Thymus (tissue), 11 donors: ENCODE measurements around the gene KLHL17. TPM values are rescaled to one million over a fixed set of nuclear protein-coding genes. Genes with fewer than 3 reads are reported as not detected.

ENCODE experiments used
- DNase-seq, 9 donors: peaks; one replicate each; pipeline ENCODE4 v3.0.0-alpha.2; 2013; ENCODE audit warnings: low spot score in 9 of 9, low read depth in 6 of 9, missing footprints in 1 of 9
- H3K27ac ChIP-seq, 2 donors: one replicate each; pipeline ENCODE4 v1.5.1; 2013; ENCODE audit warnings: control low read depth in 1 of 2, low read depth in 1 of 2, low read length in 1 of 2, mild to moderate bottlenecking in 1 of 2, moderate library complexity in 1 of 2
- H3K27me3 ChIP-seq, 2 donors: one replicate each; pipeline ENCODE4 v1.5.1; 2013; ENCODE audit warnings: low read length in 1 of 2; ENCODE audit not compliant: control insufficient read depth in 2 of 2, insufficient read depth in 1 of 2
- H3K36me3 ChIP-seq, 2 donors: one replicate each; pipeline ENCODE4 v1.5.1; 2013; ENCODE audit warnings: low read length in 1 of 2, mild to moderate bottlenecking in 1 of 2, moderate library complexity in 1 of 2; ENCODE audit not compliant: control insufficient read depth in 2 of 2, insufficient read depth in 2 of 2
- H3K4me1 ChIP-seq, 2 donors: one replicate each; pipeline ENCODE4 v1.5.1; 2013; ENCODE audit warnings: low read length in 2 of 2; ENCODE audit not compliant: control insufficient read depth in 2 of 2, insufficient read depth in 2 of 2
- H3K4me3 ChIP-seq, 2 donors: one replicate each; pipeline ENCODE4 v1.5.1; 2013; ENCODE audit warnings: low read length in 2 of 2, control low read depth in 1 of 2, mild to moderate bottlenecking in 1 of 2
- H3K9me3 ChIP-seq, 2 donors: one replicate each; pipeline ENCODE4 v1.5.1; 2013; ENCODE audit warnings: low read length in 1 of 2, mild to moderate bottlenecking in 1 of 2; ENCODE audit not compliant: control insufficient read depth in 2 of 2, insufficient read depth in 1 of 2
- WGBS: extraction: QIAGEN DNeasy Blood & Tissue Kit; methylation state at CpG from one replicate; pipeline ENCODE4 v1.1.7; 2013; 5-methylcytosine and 5-hydroxymethylcytosine counted together
- polyA plus RNA-seq: library from polyadenylated mRNA; stranded (reverse); fragments of 200-250 nt; gene quantifications from one replicate; pipeline ENCODE4 v1.2.3, GENCODE V29; 2013
- total RNA-seq: library from RNA; stranded (reverse); fragments of 120-200 nt; gene quantifications from one replicate; pipeline ENCODE4 v1.2.4, GENCODE V29; 2013
- donor health status: healthy.

KLHL17 gene
- total and polyA plus RNA-seq, 2 donors, result 7.4 to 34.5 TPM

- no peaks in the 10 kb centered on the region for H3K36me3 ChIP-seq
- no peak for DNase-seq
- H3K9me3 ChIP-seq, result peaks cover 1 to 6% of the 10 kb centered on the region in 2 donors
- 21% methylated on average over 37 of the region's 37 CpGs for WGBS
- peaks cover 57 to 90% of the 10 kb centered on the region in 2 donors for H3K27me3 ChIP-seq
- no peak overlapping the region for H3K4me3 ChIP-seq
- no peaks in the 10 kb centered on the region for H3K4me1 ChIP-seq
- no peak overlapping the region for H3K27ac ChIP-seq
Observed at GRCh38 chr1:934991-935750, 25.2 kb upstream of the KLHL17 start.

GRCh38 chr1:935751-936231, 24.6 kb upstream of the KLHL17 start:
- Histone ChIP-seq H3K27me3 (peaks cover 63 to 90% of the 10 kb centered on the region in 2 donors), H3K4me1 (peaks cover 2 to 4% of the 10 kb centered on the region in 2 donors), H3K4me3 (no peak overlapping the region), H3K9me3 (peaks cover 1 to 6% of the 10 kb centered on the region in 2 donors), H3K36me3 (no peaks in the 10 kb centered on the region), H3K27ac (no peak overlapping the region)
- WGBS, result 34% methylated on average over 30 of the region's 30 CpGs
- no peak for DNase-seq

GRCh38 chr1:936348-937264, 23.8 kb upstream of the KLHL17 start:
- H3K27me3 ChIP-seq, result peaks cover 71 to 91% of the 10 kb centered on the region in 2 donors

GRCh38 chr1:937521-937920, 22.9 kb upstream of the KLHL17 start:
- DNase-seq, result no peak
- Histone ChIP-seq H3K36me3 (no peaks in the 10 kb centered on the region), H3K27me3 (peaks cover 73 to 88% of the 10 kb centered on the region in 2 donors), H3K4me1 (peaks cover 2 to 10% of the 10 kb centered on the region in 2 donors), H3K27ac (no peak overlapping the region), H3K4me3 (no peak overlapping the region), H3K9me3 (peaks cover 1 to 6% of the 10 kb centered on the region in 2 donors)
- WGBS, result 95% methylated on average over 16 of the region's 16 CpGs

More at GRCh38 chr1:936348-937264, 23.8 kb upstream of the KLHL17 start:
- no peak overlapping the region for H3K4me3 ChIP-seq
- peaks cover 1 to 6% of the 10 kb centered on the region in 2 donors for H3K9me3 ChIP-seq
- H3K4me1 ChIP-seq, result peaks cover 2 to 10% of the 10 kb centered on the region in 2 donors
- no peaks in the 10 kb centered on the region for H3K36me3 ChIP-seq
- WGBS, result 93% methylated on average over 45 of the region's 45 CpGs
- no peak for DNase-seq
- H3K27ac ChIP-seq, result no peak overlapping the region

DNA sequence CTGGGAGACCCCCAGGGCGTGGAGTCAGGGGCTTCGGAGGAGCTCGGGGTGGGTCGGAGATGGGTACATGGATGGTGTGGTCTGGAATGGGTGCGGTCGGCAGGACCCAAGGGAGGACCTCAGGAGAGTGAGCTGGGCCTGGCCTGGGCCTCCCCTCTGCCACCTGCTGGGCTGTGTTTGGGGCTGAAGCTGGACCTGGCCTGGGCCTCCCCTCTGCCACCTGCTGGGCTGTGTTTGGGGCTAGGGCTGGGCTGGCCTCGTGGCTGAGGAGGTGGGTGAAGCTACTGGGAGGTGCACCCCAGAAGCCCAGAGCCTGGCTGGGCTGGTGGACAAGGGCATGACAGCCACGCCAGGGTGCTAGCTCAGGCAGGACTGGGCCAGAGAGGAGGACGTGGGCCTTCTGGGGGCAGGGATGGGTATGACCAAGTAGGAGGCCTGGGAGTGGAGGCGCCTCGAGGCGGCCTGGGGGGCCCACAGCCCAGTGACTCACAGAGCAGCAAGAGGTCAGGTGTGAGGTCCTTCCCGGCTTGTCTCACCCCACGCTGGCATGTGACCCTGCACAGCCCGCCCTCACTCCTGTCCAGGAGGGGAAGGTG, 22.2 kb upstream of the KLHL17 start:
- DNase-seq, result no peak
- no peaks in the 10 kb centered on the region for H3K36me3 ChIP-seq
- peaks cover 1 to 6% of the 10 kb centered on the region in 2 donors for H3K9me3 ChIP-seq
- H3K27ac ChIP-seq, result no peak overlapping the region
- no peak overlapping the region for H3K4me3 ChIP-seq
- H3K4me1 ChIP-seq, result peaks cover 2 to 13% of the 10 kb centered on the region in 2 donors
- H3K27me3 ChIP-seq, result peaks cover 79 to 88% of the 10 kb centered on the region in 2 donors
- WGBS, result 83% methylated on average over 15 of the region's 15 CpGs

GRCh38 chr1:938711-939489, 21.5 kb upstream of the KLHL17 start:
- Histone ChIP-seq H3K9me3 (peaks cover 1 to 6% of the 10 kb centered on the region in 2 donors), H3K36me3 (peaks cover 0 to 4% of the 10 kb centered on the region in 2 donors), H3K27me3 (peaks cover 81 to 88% of the 10 kb centered on the region in 2 donors), H3K4me1 (peaks cover 2 to 13% of the 10 kb centered on the region in 2 donors), H3K4me3 (no peak overlapping the region), H3K27ac (no peak overlapping the region)
- DNase-seq, result no peak
- 90% methylated on average over 30 of the region's 30 CpGs for WGBS

DNA sequence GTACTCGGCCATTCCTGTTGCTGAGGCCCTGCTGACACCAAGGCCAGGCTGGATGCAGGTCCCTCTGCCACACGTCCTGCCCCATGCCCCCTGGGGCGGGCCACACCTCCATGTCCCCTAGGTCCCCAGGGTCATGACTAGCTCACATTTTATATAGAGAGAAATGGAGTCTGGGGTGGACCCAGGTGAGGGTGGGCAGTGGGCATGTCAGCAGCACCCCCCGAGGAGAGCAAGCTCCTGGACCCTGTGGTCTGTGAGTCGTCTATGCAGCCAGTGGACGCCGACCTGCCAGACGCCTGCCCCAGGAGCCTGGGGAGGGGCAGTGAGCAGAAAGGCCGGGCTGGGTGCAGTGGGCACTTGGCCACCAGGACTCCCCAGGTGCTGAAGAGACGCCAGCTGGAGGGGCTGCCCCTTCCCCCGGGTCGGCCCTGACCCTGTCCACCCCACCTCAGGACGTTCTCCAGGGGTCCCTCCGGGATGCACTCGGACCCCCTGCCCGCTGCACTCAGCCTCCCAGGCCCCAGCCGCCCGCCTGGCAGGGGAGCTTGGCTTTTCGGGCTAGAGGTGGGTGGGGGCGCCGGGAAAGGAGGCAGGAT, 20.8 kb upstream of the KLHL17 start:
- no peak overlapping the region for H3K27ac ChIP-seq
- 39% methylated on average over 21 of the region's 21 CpGs for WGBS
- DNase-seq, result no peak
- peaks cover 1 to 6% of the 10 kb centered on the region in 2 donors for H3K9me3 ChIP-seq
- peaks cover 0 to 11% of the 10 kb centered on the region in 2 donors for H3K36me3 ChIP-seq
- H3K4me1 ChIP-seq, result peaks cover 2 to 13% of the 10 kb centered on the region in 2 donors
- H3K27me3 ChIP-seq, result peaks cover 85 to 92% of the 10 kb centered on the region in 2 donors
- H3K4me3 ChIP-seq, result no peak overlapping the region
